Activated T-cell treated with anti-CD3 and anti-CD28 coated beads for 48 hours (primary cell): ENCODE data around the gene PLAGL2.
"Not testable (repeated sequence)": the region's sequence is repeated elsewhere in the genome, so short reads cannot be mapped to it uniquely, and the experiment has no call there.

Experiments
- DNase-seq: peaks from one replicate; pipeline ENCODE4 v3.0.0-alpha.2; 2020; ENCODE audit warnings: low read depth

The PLAGL2 gene

GRCh38 chr20:32203356-32204204 is 4.0 kb downstream of the PLAGL2 start:
- no peak for DNase-seq

GRCh38 chr20:32201977-32202363 is 5.6 kb downstream of the PLAGL2 start:
- no peak for DNase-seq

GRCh38 chr20:32201296-32201976 is 6.1 kb downstream of the PLAGL2 start:
- DNase-seq: no peak

GRCh38 chr20:32199006-32199405 is 8.5 kb downstream of the PLAGL2 start:
- no peak for DNase-seq

- not testable (repeated sequence) for DNase-seq
Measured at GRCh38 chr20:32197136-32197535, 10.4 kb downstream of the PLAGL2 start.

- DNase-seq: not testable (repeated sequence)
Measured at GRCh38 chr20:32196613-32197012, 10.9 kb downstream of the PLAGL2 start.

- DNase-seq: no peak
Measured at GRCh38 chr20:32195581-32195980, 12.0 kb downstream of the PLAGL2 start.

GRCh38 chr20:32193996-32194395 is 13.5 kb downstream of the PLAGL2 start:
- no peak for DNase-seq

- DNase-seq: not testable (repeated sequence)
Measured at GRCh38 chr20:32193336-32193735, 14.2 kb downstream of the PLAGL2 start.

- DNase-seq: no peak
Measured at GRCh38 chr20:32192698-32193097, 14.8 kb downstream of the PLAGL2 start.

GRCh38 chr20:32191873-32192272 is 15.7 kb downstream of the PLAGL2 start:
- no peak for DNase-seq

- no peak for DNase-seq
Measured at GRCh38 chr20:32191422-32191821, 16.1 kb downstream of the PLAGL2 start.

GRCh38 chr20:32190616-32191415 is 16.7 kb downstream of the PLAGL2 start:
- no peak for DNase-seq

- DNase-seq: no peak
Measured at GRCh38 chr20:32189691-32190615, 17.6 kb downstream of the PLAGL2 start.

- no peak for DNase-seq
Measured at GRCh38 chr20:32189123-32189410, 18.5 kb downstream of the PLAGL2 start.

GRCh38 chr20:32188376-32189122 is 19.0 kb downstream of the PLAGL2 start:
- DNase-seq: no peak

GRCh38 chr20:32186506-32186905 is 21.0 kb downstream of the PLAGL2 start:
- DNase-seq: no peak

- DNase-seq: no peak
Measured at GRCh38 chr20:32184961-32185603, 22.5 kb downstream of the PLAGL2 start.

GRCh38 chr20:32183947-32184635 is 23.5 kb downstream of the PLAGL2 start:
- DNase-seq: no peak

GRCh38 chr20:32181606-32182005 is 25.9 kb downstream of the PLAGL2 start:
- DNase-seq: no peak
